HG02981 (cell line): Measurements from ENCODE around the gene PIK3R6.
"Not testable (repeated sequence)": the region's sequence is repeated elsewhere in the genome, so short reads cannot be mapped to it uniquely, and the experiment has no call there.

Source experiments
- ATAC-seq: cut with Tn5 transposase; IDR thresholded peaks from one replicate; pipeline ENCODE4 v1.9.1; 2021; ENCODE audit warnings: mild to moderate bottlenecking, moderate library complexity; ENCODE audit not compliant: unreplicated experiment

Gene PIK3R6

DNA sequence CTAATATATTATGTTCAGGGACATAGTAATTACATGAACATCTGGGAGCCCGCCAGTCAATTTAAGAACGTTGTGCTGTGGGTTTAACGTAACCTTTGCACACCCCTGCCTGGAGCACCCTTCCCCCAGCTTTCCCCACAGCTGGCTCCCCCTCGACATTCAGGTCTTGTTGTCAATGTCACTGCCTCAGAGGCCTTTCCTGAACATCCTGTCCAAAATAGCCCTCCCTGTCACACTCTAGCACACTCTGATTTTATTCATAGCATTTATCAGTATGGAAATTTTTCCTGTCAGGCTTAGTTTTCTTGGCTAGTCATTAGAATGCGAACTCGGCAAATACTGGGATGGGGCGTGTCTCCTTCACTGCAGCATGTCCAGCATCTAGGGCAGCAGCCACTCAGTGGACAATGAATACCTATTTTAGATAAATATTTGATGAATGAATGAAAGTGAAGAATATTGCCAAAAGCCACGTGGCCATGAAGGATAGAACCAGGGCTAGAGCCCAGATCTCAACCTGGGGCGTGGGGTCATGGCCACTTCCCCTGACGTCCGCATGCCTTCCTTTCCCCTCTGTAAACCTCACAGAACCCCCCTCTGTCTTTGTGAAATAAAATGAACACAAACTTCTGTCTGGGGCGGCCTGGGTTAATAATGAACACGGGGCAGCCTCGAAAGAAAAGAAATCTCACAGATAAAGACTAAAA, 10.5 kb downstream of the PIK3R6 start:
- no peak for ATAC-seq

DNA sequence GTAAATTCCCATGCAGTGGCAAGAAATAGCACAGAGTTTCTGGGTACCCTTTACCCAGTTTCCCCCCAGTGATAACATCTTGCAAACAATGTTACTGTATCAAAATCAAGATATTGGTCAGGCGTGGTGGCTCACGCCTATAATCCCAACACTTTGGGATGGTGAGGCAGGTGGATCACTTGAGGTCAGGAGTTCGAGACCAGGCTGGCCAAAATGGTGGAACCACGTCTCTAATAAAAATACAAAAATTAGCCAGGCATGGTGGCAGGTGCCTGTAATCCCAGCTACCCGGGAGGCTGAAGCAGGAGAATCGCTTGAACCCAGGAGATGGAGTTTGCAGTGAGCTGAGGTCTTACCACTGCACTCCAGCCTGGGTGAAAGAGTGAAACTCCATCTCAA, 11.3 kb downstream of the PIK3R6 start:
- ATAC-seq: not testable (repeated sequence)

DNA sequence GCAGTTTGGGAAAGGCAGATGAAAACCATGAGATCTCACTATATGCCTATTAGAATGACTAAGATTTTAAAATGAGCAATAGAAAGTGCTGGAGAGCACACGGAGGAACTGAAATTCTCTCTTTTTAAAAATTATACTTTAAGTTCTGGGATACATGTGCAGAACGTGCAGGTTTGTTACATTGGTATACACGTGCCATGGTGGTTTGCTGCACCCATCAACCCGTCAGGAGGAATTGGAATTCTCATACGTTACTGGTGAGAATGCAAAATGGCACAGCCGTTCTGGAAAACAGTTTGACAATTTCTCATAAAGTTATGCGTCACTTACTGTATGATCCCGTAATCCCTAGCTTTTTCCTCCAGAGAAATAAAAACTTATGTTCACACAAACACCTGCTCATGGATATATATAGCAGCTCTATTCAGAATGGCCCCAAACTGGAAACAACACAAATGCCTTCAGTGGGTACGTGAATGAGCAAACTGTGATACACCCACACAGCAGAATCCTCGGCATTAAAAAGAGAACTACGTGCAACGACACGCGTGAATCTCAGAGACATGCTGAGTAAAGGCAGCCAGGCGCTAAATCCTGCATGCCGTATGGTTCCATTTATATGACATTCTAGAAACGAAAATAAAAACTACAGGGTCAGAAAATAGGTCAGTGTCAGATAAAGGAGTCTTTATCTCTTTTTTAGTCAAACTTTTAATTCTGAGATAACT, 11.8 kb downstream of the PIK3R6 start:
- ATAC-seq: no peak

DNA sequence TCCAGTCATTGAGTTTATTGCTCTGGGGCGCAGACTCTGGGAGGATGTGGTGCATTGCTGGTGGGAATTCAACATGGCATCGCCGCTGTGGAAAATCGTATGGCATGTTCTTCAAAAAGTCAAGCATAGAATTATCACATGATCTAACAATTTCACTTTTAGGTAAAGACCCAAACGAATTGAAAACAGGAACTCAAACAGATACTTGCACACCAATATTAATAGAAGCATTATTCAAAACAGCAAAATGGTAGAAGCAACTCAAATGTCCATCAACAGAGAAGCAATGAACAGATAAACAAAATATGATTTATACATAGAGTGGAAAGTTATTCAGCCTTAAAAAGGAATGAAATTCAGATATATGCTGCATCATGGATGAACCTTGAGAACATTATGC, 15.9 kb downstream of the PIK3R6 start:
- ATAC-seq: no peak

DNA sequence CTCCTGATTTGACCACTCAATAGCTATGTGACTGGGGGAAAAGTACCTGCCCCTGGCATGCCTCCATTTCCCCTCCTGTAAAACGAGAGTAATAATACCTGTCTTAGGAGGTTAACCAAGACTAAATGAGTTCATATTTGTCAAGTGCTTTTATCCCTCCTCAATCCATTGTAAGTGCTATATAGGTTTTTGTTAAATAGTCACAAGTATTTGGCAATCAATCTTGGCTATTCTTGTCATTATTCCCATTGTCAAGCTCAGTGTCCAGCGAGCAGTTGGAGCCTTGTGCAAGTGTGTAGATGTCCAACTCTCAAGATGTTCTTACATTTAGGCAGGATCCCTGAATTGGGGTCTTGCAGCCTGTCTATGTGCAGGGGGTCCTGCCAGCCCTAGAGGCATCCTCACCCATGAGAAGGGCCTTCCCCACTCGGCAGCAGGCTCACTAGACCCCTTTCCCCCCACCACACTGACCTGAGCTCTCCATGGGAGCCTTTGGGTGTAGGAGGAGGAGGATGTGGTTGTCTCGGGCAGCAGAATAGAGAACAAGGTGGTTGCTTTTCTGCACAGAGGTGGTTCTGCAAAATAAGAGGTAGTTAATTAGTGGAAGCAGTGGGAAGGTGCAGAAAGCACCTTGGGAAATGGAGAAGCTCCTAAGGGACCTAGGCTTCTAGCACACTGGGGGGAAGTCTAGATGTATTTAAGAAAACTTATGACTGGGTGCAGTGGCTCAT, 18.0 kb downstream of the PIK3R6 start:
- ATAC-seq: no peak

DNA sequence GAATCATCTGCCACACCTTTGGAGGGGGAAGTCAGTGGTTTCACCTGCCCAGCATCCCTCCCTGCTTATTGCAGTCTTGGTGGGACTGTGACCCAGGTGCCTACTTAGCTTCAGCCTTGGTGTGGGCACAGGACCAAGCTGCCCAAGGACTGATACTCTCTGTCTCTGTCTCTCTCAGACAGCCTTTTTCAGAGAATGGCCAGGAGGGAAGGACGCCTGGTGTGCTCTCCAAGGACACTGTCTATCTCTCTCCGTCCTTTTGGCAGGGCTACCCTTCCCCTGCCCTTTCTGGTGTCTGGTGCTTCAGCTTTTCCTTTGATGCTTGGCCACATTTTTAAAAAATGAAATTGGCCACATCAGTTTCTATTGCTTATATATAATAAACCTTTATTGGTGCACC, 19.6 kb downstream of the PIK3R6 start:
- ATAC-seq: no peak

DNA sequence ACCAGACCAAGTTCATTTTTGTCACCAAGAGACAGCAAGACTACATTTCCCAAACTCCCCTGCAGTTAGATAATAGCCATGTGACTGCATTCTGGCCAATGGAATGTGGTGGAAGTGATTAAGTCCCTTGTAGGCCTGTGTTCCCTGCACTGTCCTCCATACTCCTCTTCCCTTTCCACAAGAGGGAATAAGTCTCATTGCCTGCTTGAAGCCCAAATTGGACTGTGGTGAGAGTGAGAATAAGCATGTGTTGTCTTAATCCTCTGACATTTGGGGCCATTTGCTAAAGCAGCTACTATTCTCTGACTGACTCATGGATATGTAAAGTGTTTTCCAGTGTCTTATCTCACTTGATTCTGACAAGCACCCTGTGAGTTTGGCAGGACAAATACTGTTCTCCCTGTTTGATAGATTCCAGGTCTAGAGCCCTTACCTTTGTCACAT, 20.7 kb downstream of the PIK3R6 start:
- ATAC-seq: no peak

DNA sequence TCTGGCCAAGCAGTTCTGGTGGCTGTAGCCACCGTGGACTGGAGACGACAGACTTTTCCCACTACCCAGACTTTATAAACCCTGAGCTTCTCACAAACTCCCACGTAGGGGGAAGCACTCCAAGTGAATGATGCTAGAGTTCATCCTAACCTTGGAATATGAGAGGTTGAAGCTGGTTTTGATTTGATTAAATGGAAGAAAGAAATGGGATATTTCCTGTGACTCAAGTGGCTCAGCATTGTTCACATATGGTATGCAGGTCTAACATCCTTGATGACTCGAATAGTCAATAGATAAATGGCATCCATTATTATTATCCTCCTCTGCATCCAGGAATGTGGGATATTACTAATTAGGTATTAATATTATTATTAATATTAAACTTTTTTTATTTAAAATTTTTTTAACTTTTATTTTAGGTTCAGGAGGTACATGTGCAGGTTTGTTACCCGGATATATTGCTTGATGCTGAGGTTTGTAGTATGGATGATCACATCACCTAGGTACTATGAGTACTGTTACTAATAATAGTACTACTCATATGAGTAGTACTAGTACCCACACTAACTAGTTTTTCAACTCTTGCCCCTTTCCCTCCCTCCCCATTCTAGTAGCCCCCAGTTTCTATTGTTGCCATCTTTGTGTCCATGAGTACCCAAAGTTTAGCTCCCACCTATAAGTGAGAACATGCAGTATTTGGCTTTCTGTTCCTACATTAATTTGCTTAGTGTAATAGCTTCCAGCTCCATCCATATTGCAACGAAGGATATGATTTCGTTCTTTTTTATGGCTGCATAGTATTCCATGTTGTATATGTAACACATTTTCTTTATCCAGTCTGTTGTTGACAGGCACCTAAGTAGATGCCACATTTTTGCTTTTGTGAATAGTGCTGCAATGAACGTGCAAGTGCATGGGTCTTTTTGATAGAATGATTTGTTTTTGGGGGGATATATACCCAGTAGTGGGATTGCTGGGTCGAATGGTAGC, 22.9 kb downstream of the PIK3R6 start:
- no peak for ATAC-seq

DNA sequence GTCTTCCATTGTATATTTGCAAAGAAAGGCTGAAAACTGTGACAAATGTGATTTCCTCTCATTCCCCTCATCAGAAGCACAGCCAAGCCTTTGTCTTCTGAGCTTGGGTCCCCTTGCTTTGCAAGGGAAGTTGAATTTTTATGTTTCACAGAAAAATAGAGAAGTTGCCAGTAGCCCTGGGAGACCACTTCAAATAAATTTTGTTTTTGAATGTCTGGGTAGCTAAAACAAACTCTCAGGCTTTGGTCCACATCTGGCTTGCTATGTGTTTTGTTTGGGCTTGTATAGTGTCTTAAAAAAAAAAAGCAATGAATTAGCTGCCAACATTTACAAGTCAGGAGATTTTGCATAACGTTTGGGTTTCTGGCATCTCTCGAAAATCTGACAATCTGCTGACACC, 24.1 kb downstream of the PIK3R6 start:
- ATAC-seq: no peak

DNA sequence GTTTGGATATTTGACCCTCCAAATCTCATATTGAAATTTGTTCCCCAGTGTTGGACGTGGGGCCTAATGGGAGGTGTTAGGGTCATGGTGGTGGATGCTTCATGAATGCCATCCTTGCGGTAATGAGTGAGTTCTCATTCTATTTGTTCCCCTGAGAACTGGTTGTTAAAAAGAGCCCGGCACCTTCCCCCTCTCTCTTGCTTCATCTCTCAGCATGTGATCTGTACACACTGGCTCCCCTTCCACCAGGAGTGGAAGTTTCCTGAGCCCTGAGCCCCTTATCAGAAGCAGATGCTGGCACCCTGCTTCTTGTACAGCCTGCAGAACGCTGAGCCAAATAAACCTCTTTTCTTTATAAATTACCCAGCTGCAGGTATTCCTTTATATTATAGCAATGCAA, 25.6 kb downstream of the PIK3R6 start:
- ATAC-seq: no peak

DNA sequence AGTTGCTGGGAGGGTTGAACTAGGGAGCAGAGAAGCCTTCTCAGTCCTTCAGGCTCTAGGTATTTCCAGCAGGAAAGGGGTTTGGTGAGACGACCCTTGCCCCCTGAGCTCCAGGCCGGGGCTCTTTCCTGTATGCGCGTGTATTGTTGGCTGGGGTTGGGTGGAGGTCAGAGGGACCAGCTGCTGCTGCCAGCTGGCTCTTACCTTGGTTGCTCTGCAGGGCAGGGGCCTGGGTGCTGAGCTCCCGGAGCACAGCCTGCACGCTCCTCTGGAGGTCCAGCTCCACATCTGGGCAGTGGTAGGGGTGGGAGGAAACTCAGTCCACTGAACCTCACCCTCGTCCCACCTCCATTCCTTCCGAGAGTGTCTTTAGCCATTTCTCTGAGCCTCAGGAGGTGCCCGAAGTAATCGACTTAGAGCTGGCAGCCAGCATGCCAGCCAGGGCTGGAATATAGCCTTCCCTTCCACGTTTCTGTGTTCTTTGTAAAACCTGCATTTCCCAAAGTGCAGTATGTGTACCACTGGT, 28.0 kb downstream of the PIK3R6 start:
- no peak for ATAC-seq

DNA sequence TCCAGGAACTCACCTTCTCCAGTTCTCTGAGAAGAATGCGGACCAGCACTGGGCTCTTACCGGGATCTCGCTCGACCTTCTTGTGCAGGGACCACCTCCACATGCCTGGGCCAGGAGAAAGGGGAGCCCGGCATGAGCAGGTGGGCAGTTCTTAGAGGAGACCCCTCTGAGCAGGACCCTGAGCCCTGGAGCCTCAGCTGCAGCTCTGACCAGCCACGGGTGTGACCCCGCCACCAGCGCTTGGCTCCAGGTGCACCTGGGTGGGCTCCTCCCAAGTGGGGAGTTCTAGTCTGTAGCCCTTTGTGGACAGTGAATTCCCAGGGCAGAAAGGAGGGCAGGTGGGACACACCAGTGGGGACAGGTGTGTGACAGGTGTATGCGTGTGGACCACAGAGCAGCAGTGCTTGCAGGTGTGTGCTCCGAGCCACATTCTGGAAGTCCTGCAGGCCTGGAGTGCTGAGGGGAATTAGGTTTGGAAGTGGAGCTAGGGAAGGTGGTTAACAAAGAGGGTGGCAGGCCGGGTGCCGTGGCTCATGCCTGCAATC, 28.9 kb downstream of the PIK3R6 start:
- no peak for ATAC-seq

DNA sequence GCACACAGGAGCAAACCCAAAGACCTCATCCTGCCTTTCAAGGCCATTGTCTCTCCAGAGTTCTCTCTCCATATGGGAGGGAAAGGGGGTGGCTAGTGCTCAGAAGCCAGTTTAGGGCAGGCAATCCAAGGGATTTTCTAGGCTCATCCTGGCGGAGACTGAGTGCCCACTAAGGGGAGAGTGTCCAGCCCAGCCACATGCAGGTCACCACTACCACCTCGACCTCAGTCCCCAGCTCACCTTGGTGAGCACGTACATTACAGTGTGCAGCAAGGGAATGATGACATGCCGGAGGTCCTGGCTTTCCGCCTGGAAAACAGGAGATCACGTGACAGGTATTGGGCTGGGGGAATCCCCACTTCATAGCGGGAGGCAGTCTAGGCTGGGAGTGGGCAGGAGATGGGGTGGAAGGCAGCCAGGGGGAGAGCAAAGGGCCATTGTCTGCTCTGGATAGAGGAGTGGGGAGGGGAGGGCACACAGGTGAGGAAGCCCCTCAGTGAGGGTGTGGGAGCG, 29.9 kb downstream of the PIK3R6 start:
- no peak for ATAC-seq

DNA sequence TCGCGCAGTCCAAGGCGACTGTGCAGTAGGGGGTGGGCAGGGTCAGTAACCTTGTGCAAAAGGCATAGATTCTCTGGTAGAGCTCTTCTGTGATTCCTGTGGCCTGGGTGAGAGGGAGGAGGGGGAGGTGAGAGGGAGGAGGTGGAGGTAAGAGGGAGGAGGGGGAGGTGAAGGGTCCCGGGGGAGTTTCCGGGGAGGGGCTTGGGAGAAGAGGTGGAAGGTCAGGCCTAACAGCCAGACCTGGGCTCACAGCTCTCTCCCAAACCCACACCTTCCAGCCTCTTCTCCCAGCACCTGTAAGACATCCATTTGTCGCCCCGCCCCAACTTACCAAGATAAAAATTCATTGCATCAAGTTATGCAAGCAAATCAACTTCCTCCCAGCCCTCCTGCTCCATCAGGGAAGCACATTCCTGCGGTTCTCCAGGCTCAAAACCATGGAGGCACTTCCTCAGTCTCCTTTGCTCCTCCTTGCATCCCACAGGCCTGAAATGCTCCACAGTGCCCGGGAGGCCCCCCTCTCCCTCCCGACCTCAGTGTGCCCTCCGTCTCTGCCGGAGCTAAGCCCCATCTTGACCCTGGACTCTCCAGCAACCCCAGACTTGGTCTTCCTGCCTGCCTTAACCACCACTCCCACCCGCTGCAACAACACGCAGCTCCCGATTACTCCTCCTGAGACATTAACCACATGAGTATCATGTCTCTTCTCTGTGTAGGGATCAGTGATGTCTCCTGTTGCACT, 30.5 kb downstream of the PIK3R6 start:
- ATAC-seq: no peak

DNA sequence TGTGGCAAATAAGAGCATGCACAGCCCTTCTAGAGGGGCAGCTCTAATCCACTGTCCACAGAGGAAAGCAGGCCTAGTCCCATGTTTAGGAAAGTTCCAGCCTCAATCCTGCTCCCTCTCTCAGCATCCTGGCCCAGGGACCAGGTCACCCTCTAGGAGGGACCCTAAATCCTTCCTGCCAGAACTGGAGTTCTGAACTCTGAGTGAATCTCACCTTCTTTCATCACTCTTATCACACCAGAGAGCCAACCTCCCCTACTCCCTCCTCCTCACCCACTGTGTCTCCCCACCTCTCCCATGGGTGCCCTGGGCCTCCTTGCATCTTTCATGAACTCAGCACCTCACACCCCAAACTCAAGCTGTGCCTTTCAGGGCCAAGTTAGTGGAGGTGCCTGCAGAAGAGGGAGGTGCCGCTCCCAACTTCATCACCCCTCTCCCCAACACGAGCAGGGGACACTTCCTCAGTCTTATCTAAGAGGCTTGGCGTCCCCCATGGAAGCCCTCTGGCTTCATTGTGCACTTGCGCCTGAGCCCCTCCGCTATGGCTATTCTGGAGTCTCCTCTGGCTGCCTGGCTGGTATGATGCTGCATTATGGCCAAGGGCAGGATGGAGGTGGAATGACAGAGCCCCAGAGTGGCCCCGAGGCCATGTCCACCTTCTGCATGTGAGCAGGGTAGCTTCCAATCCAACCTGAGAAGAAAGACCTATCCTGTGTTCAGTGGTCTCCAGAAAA, 31.7 kb downstream of the PIK3R6 start:
- ATAC-seq: no peak

DNA sequence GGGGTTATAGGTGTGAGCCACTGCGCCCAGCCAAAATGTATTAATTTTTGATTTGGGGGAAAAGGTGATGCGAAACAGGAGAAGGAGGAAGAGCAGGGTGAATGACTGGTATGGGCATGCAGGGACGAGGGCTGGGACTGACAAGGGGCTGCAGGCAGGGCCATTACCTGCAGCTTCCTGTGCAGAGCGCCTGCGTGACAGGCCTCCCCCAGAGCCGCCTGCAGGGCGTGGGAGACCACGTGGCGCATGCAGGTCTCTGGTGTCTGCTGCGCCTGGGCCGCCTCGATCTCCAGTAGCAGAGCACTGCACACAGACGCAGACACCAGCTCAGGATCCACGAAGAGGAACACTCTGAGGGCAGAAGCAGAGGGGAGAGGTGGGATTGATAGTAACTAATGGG, 32.4 kb downstream of the PIK3R6 start:
- ATAC-seq: no peak

DNA sequence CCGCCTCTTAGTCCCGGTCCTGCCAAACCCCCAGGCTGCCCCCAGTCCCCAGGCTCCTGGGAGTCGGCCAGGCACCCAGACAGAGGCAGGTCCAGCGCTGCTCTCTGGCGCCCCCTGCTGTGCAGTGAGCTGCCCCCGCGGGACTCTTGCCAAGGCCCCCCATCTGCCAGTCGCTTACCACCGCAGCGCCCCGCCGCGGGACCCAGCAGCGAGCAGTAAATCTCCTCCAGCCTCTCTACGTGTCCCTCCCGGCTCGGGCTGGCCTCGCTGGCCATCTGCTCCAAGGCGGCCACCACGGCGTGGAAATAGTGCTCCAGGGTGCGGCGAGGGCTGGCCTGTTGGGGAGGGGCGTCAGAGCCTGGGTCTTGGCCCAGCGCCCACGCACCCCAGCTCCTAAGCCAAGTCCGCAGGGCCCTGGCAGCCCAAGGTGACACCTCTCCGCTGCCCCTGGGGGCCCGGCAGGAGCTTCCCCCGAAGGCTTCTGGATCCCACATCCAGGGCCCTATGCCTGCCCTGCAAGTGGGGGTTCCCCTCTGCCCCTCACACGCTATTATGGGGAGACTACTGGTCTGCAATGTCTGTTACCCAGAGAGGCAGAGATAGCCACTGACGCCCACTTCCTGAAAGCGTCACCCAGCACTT, 34.6 kb downstream of the PIK3R6 start:
- no peak for ATAC-seq

DNA sequence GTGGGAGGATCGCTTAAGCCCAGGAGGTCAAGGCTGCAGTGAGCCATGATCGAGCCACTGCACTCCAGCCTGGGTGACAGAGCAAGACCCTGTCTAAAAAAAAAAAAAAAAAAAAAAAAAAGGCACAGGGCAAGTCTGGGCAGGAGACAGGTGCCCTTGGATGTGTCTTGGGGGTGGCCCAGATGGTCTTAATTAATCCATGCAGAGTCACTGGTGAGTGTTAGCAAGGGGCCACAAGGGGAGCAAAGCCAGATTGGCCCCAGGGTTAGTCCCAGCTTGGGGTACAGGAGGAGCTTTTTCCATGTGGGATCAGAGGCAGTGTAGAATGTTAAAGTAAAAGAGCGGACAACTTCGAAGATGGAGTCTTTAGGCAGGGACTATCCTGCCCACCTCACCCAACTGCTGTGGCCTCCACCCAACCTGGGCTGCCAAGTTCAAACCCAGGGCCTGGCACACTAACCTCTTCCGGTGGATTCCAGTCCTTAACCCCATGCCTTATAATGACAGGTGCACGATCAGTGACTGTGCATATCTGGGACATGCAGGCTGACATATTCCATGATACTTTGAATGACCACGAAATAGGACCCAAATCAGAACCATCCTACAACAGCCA, 36.1 kb downstream of the PIK3R6 start:
- no peak for ATAC-seq
